ENCODE measurements around the gene MAP4.

MAP4 gene

DNA sequence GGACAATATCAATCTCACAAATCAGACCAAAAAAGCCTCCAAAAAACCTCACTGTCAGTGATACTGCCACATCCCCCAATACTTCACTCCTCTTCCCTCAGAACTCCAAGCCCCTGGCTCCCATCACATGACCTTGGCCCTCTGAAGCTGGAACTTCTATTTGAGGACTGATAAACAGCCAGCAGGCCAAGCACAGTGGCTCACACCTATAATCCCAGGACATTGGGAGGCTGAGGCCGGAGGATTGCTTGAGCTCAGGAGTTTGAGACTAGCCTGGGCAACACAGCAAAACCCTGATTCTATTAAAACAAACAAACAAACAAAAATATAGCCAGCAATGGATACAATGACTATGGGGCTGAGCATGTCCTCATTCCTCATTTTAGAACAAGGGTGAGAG, 55.2 kb downstream of the MAP4 start:
- no peak for DNase-seq

DNA sequence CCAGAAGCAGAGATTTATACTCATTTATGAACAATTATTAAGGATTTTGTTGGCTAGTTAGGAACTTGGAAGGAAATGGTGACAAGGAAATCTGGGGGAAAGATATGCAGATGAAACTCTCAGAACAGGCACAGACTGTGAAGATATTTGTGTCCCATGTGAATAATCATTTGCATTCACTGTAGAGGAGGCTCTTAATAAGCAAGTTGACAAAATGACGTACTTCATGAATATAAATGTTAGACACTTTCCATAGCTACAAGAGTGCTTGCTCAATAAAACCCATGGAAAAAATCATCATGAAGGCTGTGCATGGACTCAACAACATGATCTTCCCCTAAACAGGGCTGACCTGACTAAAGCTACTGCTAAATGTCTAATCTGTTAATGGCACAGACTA, 59.7 kb downstream of the MAP4 start:
- no peak for DNase-seq

DNA sequence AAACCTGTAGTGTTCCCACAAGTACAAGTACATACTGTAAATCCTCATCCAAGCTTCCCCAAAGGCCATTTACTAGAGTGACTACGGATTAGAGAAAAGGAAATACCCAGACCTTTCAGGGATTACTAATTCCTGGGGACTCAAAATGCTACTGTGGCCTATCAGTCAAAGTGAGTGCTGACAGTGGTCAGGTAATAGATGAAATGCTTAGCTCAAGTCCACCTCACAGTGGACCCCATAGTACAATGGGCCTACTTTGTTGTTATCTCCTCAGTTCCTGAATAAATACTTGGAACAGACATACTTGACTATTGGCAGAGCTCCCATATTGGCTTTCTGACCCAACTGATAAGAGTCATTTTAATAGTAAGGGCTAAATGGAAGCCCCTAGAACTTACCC, 61.6 kb downstream of the MAP4 start:
- DNase-seq = no peak

DNA sequence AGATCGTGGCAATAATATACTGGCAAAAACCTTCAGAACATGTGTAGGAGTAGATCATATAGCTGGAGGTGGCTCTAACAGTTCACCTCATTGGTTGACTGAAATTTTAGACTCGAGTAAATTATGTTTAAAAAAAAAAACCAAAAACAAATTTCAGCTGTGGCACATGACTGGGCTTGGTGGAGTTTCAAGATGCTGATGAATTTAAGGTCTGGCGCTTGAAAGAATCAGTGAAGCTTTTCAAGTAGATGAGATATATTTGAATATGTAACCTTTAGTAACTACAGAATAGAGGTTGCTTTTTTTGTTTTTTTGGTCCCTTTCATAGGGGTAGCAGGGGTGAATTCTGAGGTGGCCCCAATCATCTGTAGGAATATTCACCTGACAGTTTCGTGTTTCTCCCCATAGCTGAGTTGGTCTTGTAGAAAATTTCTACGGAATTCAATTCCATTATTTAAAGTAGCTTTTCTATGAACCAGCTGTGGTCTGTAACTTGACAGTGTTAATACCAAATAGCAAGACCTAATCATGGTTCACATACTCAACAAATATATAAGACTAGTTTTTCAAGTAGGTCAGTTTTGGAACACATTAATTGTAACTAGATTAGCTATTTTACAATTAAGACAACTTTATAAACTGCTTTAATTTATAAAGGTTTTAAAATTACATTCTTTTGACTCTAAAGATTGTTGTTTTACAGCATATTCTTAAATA, 65.6 kb downstream of the MAP4 start:
- no peak for DNase-seq

DNA sequence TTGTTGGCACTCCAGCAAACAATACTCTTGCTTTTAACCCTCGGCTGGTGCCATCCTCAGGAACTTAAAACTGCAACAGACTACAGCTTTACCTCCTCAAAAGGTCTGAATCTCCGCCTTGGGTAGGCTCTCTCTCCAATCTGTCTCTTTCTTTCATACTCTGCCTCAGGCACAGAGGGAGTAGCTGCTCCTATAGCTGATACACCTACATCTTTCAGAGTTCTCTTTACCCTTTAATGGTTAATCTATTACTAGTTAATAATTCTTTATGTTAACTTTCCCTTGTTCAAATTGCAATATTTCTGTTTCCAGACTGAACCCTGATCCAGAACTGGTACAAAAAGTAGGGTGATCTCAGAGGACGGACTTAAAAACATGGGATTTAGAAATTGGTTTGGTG, 66.2 kb downstream of the MAP4 start:
- no peak for DNase-seq

DNA sequence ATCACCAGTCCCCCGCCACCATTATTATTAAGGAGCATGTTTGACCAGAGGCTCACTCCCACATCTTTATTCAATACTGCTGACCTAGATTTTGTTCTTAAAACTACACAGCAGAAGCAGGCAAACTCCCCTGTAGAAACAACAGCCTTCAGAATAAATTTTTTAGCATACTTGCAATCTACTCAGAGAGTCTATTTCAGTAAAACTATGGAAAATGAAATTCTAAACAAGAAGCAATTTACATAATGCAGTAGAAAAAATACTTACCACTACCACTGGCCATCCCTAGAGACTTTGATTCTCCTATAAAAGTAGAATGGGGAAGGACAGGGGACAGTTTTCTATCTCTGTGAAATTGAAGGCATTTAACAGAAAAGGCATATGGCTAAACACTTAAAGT, 76.0 kb downstream of the MAP4 start:
- DNase-seq = no peak

DNA sequence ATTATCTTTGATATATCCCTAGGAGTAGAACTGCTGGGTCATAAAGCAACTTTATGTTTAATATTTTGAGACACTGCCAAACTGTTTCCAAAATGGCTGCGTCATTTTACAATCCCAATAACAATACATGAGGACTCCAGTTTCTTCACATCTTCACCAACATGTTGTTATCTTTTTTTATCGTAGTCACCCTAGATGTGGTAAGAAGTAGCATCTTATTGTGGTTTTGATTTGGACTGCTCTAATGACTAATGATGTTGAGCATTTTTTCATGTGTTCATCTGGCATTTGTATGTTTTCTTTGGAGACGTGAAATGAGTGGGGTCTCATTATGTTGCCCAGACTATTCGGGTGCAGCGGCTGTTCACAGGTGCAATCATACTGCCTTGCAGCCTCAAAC, 83.8 kb downstream of the MAP4 start:
- DNase-seq = no peak

DNA sequence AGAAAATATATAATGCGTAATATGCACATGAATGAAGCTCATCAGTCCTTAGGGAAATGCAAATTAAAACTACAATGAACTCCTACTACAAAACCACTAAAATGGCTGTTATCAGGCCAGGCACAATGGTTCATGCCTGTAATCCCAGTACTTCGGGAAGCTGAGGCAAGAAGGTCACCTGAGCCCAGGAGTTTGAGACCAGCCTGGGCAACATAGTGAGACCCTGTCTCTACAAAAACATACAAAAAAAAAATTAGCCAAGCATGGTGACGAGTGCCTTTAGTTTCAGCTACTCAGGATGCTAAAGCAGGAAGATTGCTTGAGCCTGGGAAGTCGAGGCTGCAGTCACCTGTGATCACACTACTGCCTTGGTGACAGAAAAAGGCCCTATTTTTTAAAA, 85.2 kb downstream of the MAP4 start:
- DNase-seq = no peak

DNA sequence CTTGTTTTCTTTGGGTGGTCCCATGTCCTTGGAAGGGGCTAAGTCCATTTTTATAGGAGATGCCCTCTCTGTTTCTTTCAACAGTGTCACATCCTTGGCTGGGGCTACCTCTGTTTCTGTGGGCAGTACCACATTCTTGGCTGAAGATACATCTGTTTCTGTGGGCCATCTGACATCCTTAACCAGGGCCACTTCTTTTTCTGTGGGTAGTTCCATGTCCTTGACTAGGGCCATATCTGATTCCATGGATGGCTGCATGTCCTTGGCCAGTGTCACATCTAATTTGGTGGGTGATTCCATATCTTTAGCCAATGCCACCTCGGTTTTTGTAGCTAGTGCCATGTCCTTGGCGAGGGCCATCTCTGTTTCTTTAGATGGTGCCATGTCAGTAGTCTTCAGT, 99.5 kb downstream of the MAP4 start:
- DNase-seq = no peak

DNA sequence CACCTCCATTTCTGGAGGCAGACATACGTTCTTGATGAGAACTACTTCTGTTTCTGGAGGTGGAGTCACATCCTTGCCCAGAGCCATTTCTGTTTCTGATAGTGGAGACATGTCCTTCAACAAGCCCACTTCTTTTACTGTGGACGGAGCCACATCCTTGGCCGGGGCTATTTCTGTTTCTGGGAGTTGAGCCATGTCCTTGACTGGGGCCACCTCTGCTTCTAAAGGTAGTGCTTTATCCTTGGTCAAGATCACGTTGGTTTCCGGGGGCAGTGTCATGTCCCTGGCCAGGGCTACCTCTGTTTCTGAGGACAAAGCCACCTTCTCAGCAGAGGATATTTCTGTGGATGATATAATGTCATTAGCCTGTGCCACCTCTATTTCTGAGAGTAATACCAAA, 100.0 kb downstream of the MAP4 start:
- no peak for DNase-seq

DNA sequence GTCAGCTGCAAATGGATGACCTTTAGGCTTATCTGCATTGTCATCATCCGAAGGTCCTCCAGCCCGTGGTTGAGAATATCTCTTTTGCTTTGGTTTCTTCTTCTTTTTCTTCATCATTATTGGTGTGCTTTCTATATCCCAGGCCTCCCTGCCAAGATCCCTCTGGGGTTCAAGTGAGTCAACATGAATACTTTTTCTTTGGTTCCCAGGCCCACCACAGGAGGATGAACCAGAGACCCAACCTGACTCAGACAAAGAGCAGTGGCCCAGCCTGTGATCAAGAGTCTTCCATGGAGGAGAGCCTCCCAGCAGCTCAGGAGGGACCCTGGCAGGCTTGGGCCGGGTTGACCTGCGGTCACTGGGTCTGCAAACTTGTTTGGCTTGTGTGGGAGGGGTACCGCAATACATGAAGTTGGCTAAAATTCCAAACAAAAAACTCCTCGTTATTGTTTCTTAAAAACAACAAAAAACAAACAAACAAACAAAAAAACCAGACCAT, 104.2 kb downstream of the MAP4 start:
- DNase-seq = no peak

DNA sequence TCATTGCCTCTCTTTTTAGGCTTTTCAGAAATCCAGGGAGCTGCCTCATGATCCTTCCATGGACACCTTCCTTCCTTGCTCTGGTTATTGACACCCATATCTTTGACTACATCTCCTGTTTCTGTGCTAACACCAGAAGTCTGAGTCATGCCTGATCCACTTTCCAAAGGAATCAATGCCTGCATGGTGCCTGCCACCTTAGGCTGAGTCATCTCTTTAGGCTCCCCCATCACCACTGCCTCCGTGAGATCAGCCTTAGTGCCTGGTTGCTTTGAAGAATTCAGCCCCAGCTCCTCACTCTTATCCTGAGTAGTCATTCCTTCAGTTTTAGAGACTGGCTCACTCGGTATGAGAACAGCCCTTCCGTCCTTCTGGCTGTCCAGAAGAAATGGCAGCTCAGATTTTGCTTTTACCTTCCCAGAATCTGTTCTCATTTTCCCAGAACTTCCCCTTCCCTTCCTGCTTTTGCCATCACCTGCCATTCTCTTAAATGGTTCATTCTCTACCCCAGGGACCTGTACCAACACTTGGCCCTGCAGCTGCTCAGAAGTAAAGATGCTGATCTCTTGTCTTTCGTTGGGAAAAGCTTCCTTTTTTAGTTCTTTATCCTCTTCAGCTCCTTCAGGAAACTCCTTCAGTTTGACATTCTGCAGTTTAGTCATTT, 105.3 kb downstream of the MAP4 start:
- DNase-seq = no peak

DNA sequence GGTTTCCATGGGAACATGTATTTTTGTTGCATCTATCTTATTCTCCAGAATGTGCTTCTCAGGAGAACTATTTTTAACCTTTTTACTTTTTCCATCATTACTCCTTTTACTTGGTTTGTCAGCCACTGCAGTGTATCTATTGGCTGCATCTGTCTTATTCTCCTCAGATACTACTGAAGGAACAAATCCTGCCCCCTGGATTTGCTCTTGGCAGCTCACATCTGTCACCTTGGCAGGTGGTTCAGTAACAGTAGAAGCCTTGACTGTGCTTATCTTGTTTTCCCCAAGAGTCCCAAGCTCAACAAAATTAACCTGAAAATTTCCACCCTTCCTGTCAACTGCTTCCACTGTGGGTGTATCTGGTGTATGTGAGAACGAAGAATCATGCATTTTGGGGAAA, 106.0 kb downstream of the MAP4 start:
- DNase-seq = no peak

DNA sequence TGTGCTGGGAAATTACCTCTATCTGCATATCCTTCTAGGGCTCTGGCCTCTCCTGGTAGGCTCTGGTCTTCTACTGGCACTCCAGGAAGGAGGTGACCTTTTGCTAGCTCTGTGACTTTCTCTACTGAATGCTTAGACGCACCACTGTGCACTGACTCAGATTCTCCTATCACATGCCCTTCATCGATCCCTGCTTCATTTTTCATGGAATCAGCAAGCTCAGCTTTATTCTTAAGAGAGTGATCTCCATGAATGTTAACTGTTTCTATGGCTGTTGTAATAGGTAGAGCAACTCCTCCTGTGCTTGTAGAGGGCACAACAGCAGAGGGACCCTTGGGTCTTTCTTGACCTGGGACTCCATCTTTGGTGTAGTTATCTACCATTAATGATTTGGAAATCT, 106.6 kb downstream of the MAP4 start:
- DNase-seq = no peak

DNA sequence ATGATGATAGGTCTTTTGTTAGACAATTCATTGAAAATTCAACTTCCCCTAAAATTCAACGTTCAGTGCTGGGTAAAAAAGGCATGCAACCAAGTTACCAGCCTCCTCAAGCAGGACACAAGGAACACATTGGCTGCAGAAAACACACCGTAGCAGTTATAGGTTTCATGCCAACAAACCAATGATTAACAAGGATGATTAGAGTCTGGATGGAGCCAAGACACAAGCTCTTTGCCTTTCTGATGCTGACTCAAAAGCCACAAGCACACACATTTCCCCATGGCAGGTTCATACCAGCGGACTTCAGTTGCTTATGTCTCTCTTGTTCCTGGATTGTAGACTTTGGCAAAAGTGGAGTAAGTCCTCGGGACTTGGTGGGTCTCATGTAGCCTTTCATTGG, 107.5 kb downstream of the MAP4 start:
- DNase-seq = no peak

DNA sequence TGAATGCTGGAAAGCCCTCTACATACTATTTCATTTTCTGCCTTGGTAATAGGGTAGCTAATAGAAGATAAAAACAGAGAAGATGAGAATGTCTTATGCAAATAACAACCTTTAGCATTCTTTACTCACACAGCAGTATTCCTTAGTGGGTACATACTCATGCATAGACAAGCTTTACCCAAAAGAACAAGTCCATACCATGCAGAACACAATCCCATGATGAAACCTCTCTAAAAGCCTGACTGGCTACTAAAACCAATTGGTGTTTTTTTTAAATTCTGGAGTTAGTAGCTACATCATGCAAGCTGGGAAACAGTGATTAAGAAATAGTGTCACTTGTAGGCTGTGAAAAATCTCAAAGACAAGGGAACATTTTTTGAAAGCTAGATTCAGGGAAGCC, 108.4 kb downstream of the MAP4 start:
- DNase-seq = no peak

DNA sequence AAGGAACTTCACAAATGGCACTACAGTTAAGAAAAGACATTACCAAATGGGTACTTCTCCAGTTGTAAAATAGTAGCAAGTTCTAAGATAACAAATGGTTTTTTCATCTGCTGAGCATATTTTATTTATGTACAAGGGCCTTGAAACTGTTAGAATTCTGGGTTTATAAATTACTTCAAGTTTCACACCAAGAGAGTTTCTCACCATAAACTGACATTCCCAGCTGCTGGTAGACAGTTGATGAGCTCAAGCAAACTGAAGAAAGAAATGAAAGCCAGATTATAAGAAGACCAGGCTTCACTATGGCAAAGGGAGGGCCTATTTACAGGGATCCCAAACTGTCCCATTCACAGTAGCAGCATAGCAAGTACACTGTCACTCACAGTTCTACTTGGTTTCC, 113.5 kb downstream of the MAP4 start:
- no peak for DNase-seq

DNA sequence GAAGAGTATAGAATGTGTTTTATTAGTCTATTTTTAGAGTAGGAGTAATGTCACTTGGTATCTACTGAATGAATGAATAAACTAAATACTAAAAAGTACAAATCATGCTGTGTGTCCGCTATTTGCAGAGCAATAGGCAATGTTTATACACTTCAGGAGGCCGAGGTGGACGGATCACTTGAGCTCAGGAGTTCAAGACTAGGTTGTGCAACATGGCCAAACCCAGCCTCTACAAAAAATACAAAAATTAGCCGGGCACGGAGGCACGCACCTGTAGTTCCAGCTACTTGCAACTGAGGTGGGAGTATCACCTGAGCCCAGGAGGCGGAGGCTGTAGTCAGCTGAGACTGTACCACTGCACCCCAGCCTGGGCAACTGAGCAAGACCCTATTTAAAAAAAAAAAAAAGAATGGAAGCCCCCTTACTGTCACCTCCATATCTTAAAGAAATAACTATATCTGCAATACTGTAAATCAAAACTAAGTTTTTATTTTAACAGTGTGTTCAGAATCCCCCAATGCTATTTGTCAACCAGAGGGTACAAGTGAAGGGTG, 114.9 kb downstream of the MAP4 start:
- no peak for DNase-seq

DNA sequence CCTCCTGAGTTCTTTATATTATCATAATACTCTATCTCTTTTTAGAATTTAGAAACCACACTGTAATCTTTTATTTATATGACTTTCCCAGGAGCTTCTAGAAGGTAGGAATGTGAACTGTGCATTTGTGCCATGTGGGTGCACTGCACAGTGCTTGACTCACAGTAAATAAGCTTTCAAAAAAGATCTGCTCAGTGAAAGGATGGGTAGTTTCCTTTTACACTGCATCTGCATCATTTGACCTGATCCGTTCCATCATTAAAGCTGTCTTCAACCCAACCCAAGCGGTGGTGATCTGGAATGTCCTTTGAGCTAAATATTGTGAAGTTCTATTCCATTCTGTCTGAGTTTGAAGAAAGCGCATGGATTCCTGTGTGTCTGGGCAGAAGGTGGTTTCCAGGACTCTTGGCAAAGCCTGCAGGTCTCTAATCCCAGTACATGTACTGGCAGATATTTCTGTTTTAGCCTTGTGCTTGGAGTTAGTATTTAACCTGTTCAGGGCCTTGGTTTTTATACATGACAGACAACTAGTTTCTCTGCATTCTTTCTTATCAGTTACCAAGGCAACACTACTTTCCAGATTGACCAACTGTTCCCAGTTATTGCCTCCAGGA, 116.6 kb downstream of the MAP4 start:
- DNase-seq = no peak

DNA sequence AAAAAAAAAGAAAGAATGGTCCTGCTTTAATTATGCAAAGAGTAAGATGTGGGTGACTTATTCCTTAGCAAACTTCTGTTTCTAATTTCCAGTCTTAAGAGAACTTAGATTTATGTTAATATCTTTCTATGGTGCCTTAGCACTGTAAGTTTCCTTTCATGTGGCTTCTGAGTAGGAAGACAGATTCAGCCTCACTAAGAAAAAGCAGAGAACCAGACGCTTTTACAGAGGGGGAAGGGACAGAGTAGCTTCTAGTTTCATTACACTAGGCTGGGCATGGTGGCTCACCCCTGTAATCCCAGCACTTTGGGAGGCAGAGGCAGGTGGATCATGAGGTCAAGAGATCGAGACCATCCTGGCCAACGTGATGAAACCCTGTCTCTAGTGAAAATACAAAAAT, 118.3 kb downstream of the MAP4 start:
- no peak for DNase-seq

DNA sequence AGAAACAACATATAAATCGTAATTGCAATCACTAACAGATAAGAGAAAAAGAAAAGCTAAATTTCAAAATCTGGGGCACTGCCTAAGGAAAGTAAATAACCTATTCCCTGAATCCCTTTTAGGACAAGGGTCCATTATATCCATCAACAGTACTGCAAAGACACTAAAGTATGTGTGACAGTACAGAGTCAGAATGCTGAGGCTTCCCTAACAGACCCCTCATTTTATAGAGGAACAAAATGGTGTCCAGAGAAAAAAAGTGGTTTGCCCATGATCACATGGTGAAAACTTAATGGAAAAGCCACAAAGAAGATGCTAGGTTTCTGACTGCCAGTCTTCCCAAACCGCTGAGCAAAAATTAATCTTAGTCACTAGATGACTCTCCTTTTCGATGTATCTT, 119.5 kb downstream of the MAP4 start:
- DNase-seq = no peak

DNA sequence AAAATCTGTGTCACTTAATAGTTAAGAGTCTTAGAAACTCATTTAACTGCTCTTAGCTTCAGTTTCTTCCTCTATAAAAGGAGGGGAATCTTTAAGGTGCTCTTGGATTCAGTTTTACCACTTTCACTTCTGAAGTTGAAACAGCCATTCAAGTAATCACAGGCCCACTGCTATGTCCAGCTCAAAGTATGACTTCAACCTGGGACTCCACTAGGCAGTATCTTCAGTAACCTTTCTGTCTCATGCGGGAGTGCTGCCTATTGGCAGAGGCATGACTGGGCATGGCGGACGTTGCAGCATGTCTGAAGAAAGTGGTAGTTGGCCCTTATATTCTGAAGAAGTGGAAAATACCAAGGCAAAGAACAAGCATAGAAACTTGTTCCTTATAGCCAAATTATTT, 121.0 kb downstream of the MAP4 start:
- no peak for DNase-seq

DNA sequence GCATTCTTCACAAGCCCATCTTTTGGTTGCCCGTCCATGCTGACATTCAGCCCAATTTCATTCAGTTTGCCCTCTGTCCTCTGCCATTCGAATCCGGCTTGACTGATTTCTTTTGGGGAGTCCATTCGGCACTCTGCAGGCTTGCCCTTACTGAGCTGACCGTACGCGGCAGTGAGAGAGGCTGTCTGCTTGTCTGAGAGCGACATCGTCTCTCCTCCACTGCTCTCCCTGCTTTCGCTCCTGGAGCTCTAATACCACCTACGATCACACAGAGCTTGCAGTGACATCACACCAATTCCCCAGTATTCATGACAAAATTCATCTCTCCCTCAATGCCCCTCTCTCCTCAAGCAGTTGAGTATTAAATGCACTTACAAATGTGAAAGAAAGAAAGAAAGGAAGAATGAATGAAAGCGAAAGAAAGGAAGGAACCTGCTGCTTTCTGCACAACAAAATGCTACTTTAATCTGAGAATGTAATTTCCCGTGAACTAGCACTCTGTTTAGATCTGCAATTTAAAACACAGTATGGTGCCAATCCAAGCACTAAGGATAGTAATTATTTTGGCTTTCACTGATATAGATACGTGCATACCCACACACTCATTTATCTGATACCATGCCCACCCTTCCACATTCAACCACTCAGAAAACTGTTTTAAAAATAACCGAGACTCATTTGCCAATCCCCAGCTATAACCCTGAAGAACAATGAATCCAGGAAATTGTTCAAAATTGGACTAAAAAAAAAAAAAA, 123.8 kb downstream of the MAP4 start:
- DNase-seq = no peak

All from NCI-H1048 (cell line).